GM10847 (cell line): ENCODE data around the gene TMTC2.

Experiments used
- POLR2A ChIP-seq: IDR thresholded peaks from 2 replicates; pipeline ENCODE4 v1.6.1; 2011; ENCODE audit not compliant: insufficient read length; ENCODE audit errors: extremely low read depth

TMTC2 gene

DNA sequence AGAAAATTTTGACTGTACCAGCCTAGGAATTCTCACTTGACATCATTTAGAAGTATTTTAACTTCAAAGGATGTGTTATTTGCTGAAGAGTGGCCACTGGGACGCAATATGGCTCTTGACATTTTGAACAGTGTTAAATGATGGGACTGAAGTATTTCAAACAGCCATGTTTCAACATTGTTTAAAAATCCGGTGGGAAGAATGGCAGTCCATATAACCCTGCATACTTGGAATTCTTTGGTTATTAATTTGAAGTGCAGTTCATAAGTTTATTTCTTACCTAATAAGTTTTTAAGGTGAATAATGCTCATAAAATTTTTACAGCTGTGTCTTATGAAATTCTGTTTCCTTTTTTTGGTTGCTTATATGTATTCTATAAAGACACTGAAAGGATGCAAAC is 8.3 kb downstream of the TMTC2 start:
- no peak for TF ChIP-seq POLR2A

DNA sequence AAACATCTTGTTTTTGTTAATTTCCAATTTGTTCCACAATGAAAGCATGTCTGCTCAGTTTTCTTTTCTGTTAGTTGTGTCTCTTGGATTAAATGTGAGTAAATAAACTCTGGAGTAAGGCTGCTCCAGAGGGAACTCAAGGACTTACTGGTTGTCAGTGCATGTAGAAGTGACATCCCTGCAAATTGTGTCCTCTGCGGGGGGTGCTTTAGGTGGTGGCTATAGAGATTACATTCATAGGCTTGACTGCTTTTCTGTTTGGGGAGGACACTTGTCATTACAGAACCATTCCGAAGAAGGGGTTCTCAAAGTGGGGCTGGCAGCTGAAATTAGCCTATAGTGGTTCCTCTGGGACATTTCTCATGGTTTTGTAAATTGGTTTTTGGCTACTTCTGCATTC is 8.8 kb downstream of the TMTC2 start:
- TF ChIP-seq POLR2A, result no peak

DNA sequence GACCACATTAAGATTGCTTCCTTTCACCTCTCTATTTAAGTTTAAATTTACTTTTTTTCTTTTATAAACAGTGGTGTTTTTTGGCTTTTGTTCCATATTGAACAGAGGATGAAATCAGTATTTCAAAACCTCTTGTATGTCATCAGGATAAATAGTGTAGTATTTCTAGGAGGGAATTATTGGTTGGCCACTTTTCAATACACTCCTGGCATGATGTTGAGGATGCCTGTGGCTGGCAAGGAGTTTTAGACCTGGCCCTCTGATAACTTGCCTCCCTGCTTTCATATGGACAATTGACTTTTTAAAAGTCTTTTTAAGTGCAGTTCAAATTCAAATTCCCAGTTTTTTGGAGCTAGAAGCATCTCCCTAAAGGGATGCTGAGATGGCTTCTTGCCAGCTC is 9.8 kb downstream of the TMTC2 start:
- TF ChIP-seq POLR2A, result no peak

DNA sequence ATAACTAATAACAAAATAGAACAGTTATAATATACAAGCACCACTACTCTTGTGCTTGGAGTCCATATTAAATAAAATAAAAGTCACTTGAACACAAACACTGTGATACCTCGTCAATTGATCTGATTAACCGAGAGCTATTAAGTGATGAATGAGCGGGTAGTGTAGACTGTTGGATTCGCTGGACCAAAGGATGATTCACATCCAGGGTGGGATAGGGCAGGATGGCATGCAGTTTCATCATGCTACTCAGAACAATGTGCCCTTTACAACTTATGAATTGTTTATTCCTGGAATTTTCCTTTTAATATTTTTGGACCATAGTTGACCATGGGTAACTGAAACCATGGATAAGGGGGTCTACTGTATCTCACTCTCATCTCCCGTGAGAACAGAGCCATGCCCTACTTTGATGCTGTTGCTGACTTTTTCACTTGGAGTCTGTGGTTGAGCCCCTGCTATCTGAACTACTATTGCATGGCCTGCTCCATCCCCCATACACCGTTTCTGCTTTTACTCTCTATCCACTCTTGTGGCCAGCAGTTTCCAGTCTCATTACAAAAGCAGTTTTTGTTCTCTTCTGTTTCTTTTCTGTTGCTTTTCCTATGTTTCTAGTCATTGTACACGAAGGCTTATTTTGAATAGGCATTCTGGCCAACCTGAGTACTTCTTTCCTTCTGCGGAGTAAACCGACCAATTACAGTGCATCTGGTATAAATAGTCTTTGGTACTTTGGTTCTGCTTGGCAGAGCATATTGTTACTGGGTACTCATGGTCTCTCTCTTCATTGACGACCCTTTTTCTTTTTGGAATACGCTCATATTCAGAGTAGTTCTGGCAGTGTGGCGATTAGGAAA is 12.2 kb downstream of the TMTC2 start:
- TF ChIP-seq POLR2A, result no peak

DNA sequence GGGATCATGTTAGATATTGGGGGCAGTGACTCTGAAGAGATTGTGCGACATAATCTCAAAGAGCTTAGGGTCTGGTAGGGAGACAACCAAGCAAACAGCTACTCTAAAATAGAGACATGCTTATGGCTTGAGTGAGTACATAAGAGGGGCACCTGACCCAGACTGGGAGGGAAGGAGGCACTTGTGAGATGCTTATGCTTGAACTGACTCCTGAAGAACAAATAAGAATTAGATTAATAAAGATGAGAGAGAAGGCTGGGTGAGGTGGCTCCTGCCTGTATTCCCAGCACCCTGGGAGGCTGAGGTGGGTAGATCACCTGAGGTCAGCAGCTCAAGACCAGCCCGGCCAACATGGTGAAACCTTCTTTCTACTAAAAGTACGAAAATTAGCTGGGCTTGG is 19.1 kb downstream of the TMTC2 start:
- no peak for TF ChIP-seq POLR2A

DNA sequence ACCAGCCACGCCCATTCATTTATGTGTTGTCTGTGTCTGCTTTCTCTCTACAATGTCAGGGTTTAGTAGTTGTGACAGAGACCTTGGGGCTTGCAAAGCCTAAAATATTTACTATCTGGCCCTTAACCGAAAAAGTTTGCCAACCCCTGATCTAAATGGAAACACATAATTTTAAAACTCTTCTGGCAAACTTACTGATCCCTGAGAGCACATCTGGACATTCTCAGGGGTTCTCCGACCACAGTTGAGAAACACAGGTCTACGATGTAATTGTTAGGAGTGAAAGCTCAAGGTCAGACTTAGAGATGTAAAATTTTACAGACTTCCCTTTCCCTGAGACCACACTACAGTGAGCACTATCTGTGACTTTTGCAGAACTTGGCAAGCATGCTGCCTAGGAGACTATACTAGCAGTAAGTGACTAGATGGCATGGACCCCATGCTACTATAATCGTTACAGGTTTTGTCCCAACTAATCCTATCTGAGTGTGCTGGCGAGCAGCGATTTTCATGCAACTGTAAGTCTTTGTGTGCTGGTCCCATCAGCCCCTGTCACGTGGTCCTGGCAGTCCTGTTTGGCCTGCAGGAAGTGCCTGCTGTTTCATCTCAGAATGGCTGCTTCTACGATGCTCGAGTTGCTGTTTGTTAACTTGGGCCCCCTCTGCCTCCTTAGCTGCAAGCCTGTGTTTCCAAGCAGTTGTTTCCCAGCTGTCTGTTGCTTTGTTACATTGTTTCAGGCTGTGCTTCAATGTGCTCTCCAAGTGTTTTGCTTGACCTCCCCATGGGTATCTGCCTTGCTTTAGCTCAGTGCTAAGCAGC is 21.6 kb downstream of the TMTC2 start:
- TF ChIP-seq POLR2A, result no peak

DNA sequence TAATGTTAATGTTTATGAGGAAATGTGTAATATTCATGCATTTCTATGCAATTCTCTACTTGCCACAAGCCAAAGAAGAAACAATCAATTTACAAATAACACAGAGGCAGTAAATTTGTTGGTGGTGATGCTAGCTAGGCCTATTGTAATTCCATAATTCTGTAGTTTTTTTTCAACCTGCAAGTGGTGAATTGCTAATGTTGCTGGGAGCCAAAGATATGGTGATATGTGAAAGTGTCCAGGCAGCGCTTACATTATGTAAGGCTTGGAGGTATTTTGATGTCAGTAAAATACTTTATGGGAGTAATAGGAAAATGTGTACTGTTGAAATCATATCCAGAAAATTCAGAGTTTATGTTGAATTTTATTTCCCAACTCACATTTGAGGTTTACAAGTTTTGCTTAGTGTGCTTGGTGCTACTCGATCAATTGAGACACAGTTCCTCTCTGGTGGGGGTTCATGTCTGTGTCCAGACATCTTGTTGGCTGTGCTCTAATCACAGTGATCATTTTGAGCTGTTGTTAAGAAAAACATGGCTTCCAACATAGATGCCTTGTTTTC is 23.2 kb downstream of the TMTC2 start:
- no peak for TF ChIP-seq POLR2A

DNA sequence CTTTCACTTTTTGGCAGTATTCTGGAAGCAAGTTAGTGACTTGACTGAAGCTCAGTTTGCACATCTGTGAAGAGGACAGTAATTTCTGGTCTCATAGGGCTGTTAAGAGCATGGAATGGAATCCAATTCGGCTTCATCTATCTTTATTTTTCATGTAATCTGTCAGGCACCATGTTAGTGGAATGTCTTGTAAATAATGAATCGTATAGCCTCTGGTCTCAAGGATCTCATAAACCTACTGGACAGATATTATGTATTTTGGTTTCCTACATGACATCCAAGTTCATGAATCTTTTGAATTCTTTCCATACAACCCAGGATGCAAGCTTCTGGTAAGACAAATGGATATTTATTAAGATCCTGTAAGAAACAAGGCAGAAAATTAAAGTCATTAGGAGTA is 24.0 kb downstream of the TMTC2 start:
- TF ChIP-seq POLR2A, result no peak

DNA sequence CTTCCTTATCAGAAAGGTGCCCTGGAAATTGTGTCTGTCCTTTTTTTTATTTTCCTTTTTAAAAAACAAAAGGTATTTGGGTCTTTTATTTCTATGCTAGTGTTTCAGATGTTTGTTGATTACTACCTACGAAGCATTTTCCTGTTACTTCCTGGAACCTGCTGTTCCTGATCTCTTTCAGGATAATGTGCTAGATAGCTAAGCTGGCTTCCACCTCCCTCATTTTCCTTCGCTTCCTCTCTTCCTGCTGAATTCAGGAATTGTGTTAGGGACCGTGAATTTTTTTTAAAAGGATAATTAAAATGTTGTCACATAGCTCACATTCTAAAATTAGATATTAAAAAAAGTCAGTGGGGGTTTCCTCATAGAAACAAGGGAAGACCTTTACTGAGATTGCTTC is 27.7 kb downstream of the TMTC2 start:
- TF ChIP-seq POLR2A, result no peak

DNA sequence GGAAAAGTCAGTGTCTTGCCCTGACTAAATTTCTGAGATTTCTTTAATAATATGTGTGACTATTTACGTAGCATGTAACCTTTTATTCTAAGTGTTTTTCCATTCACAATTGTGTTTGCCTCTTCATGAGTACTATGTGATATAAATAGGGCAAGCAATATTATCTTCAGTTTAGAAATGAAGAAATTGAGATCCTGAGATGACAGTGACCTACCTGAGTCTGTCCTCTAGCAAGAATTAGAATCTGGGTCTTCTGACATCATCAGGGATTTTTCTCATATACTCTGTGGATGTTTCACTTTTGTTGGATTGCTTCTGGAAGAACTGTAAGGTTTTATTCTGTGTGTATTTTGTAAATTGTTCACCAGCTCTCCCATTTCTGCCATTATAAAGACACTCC is 35.0 kb downstream of the TMTC2 start:
- no peak for TF ChIP-seq POLR2A

DNA sequence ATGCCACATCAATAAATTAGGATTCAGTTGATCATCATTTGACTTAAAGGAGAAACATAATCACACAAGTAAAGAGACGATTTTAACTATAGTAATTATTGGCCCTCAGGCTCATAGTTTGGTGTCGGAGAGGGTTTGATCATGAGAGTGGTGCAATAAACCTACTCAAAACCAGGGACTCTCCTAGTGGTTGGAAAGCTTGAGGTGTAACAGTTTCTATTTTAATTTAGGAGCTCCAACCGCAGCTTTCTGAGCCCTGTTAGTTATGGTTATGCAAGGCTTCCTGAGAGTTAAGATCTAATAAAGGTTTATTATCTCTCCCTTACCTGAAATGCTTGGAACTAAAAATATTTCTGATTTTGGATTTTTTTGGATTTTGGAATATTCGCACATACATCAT is 36.4 kb downstream of the TMTC2 start:
- TF ChIP-seq POLR2A, result no peak

DNA sequence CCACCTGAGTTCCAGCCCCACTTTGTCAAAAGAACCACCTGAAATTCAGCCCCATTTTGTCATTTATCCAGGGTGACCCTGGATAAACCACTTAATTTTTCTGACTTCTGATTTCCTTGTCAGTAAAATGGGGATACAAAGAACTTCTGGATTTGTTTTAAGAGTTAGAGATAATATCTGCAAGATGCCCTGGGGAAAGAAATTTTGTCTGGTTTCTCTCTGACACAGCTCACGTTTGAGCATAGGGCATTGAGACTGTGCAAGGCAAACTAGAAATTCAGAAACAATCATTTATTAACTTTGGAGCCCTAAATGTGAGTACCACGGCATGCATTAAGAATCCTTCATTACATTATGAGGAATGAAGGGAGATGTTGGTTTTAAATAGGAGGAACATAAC is 37.2 kb downstream of the TMTC2 start:
- TF ChIP-seq POLR2A, result no peak

DNA sequence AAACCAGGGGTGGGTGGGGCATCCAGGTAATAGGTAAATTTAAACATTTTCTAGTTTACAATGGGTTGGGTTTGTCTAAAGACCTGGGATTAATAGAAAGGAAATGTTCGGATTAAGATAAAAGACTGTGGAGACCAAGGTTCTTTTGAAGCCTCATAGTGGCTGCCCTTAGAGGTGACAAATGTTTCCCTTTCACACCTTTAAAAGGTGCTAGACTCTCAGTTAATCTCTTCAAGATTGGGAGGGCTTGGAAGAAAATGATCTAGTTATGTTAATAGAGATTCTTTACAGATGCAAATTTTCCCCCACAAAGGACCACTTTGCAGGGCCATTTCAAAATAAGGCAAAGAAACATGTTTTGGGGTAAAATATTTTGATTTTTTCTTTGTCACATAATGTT is 39.0 kb downstream of the TMTC2 start:
- TF ChIP-seq POLR2A, result no peak

DNA sequence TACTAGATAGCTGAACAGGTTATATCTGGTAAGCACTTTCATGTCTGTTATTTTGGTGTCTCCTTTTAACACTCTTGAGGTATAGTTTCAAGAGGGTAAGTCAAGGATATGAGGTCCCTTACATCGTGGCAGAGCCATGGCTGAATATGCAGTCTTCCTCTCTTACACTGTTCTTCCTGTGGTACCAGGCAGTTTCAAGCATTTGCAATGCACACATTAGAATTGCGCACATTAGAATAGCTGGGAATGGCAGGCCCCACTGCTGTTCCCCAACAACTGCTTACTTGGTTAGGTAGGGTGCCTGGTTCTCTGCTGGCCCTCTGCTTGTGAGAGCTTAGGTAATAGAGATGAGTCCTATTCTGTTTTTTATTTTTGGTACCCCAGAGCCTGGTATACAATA is 41.2 kb downstream of the TMTC2 start:
- no peak for TF ChIP-seq POLR2A

DNA sequence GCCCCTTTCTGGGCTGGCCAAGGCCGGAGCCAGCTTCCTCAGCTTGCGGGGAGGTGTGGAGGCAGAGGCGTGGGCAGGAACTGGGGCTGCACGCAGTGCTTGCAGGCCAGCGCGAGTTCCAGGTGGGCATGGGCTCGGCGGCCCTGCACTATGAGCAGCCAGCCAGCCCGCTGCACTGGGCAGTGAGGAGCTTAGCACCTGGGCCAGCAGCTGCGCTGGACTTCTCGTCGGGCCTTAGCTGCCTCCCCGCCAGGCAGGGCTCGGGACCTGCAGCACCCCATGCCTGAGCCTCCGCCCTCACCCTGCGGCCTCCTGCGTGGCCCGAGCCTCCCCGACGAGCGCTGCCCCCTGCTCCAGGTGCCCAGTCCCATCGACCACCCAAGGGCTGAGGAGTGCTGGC is 42.0 kb downstream of the TMTC2 start:
- TF ChIP-seq POLR2A, result no peak

DNA sequence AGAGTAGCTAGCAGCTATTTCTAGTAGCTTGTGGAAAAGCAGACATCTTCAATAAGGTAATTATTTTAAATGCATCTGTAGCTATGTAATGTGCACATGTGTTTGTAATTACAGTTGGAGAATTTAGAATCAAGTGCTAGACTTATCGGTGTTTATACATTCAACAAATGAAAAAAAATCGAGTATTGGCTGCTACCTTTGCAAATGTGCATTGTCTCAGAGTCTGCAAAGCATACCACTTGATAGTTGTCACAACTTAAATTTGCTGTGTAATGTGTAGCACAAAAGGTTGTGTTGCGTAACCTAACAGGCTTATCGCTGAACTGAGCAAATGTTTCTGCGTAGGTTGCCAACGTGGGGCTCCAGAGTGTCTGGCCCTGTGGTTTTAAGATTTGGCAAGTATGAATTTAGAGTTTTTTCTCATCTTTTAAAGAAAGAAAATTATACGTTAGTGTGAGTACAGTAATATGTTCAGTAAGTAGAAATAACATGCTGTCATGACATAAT is 44.3 kb downstream of the TMTC2 start:
- TF ChIP-seq POLR2A, result no peak
